Prostate gland (tissue), 2 donors: Measurements from ENCODE around the gene PRKCG.

Source experiments
- CTCF ChIP-seq, 4 experiments: fragments of 200-600 bp in 2 of 4; fragments of 450-650 bp in 2 of 4; sonication (generic) in 2 of 4; IDR thresholded peaks; 1 replicate in 3 of 4; 2 replicates in 1 of 4; pipeline ENCODE4 v1.5.1; 2016 to 2019; ENCODE audit warnings: antibody characterized with exemption in 4 of 4, mild to moderate bottlenecking in 2 of 4, moderate library complexity in 2 of 4
- POLR2A ChIP-seq: fragments of 450-650 bp; IDR thresholded peaks from one replicate; pipeline ENCODE4 v1.6.1; 2016; ENCODE audit warnings: antibody characterized with exemption, mild to moderate bottlenecking
- POLR2AphosphoS5 ChIP-seq: sonication (generic); formaldehyde crosslinking; IDR thresholded peaks from one replicate; pipeline ENCODE4 v1.6.1; 2017; ENCODE audit warnings: antibody characterized with exemption

- TF ChIP-seq CTCF (IDR thresholded peaks at IDR 0.05) (no peak), POLR2A (no peak), POLR2AphosphoS5 (no peak)
These were observed 34.4 kb upstream of the PRKCG start for GRCh38 chr19:53847555-53847954.
